Amniotic epithelial cell (primary cell): ENCODE results near the gene KIAA0825.
"Not testable (repeated sequence)": the region's sequence is repeated elsewhere in the genome, so short reads cannot be mapped to it uniquely, and the experiment has no call there.

Experiments
- DNase-seq: peaks from one replicate; pipeline ENCODE4 v3.0.0-alpha.2; 2010; ENCODE audit warnings: low read depth

The KIAA0825 gene

DNA sequence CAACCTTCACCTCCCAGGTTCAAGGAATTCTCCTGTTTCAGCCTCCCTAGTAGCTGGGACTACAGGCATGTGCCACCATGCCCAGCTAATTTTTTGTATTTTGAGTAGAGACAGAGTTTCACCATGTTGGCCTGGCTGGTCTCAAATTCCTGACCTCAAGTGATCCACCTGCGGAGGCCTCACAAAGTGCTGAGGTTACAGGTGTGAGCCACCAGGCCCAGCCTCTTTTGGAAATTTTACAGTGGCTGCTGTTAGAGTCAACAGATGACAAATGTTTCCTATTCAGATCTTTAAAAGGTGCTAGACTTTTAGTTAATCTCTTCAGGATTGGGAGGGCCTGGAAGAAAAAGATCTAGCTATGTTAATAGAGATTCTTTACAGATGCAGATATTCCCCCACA lies 45.1 kb downstream of the KIAA0825 start:
- not testable (repeated sequence) for DNase-seq

DNA sequence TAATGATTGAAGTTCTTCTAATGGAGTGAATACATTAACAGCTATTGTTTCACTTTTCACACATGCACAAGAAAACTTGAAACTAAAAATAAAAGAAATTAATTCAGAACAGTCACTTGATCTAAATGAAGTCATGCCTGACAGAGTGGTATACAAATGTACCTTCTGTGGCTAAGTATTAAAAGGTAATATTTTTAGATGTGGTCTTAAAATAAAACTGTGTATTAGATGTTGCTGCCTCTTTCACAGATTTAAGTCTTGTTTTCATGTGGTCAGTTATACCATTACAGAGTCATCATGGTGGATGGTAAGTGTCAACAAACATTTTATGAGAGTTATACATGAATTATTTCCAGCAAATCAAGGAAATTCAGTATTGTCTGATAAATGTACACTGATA lies 47.0 kb downstream of the KIAA0825 start:
- no peak for DNase-seq

DNA sequence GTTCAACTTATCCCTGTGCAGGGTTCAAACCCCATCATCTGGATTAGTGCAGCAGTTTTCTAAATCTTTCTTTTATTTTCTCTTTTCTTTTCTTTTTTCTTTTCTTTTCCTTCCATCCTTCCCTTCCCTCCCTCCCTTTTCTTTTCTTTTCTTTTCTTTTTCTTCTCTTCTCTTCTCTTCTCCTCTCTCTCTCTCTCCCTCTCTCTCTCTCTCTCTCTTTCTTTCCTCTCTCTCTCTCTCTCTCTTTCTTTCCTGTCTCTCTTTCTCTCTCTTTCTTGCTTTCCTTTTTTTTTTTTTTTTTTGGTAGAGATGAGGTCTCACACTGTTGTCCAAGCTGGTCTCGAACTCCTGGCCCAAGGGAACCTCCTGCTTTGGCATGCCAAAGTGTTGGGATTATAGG lies 53.6 kb downstream of the KIAA0825 start:
- DNase-seq = no peak

DNA sequence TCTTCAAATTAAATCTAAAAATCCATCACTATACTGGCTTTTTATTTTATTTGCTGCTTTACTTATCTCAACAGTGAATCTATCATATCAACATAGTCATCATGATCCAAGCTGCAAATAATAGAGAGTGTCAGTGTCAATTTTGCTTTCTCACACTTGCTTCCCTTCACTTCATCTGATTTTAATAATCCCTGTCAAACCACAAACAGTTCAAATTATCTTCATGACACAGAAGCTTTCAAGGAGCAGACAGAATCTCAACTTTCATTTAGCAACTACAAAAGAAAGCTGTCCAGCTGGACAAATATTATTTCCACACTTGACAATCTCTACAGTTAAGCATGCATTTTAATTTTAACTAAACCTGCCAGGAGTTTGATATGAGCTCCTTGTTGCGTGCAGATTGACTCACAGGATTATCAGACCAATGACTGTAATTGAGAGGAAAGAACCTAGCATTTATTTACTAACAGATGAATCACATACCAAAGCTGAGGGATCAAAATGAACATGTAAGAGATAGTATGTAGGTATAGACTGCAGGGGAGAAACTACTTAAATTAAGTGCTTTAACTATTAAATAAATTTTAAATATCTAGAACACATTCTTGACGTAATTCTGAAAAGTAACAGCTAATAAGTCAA lies 56.0 kb downstream of the KIAA0825 start:
- peak; percentile 53 for DNase-seq

DNA sequence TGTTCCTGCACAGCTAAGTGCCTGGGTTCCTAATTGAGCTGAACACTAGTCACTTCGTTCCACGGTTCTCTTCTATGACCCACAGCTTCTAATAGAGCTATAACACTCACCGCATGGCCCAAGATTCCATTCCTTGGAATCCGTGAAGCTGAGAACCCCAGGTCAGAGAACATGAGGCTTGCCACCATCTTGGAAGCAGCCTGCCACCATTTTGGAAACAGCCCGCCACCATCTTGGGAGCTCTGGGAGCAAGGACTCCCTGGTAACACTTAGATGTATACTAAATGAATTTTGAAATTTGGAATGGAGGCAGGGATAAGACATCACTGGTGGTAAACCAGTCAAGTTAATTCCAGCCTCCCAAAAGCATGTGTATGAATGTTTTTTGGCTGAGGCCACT lies 60.4 kb downstream of the KIAA0825 start:
- no peak for DNase-seq

DNA sequence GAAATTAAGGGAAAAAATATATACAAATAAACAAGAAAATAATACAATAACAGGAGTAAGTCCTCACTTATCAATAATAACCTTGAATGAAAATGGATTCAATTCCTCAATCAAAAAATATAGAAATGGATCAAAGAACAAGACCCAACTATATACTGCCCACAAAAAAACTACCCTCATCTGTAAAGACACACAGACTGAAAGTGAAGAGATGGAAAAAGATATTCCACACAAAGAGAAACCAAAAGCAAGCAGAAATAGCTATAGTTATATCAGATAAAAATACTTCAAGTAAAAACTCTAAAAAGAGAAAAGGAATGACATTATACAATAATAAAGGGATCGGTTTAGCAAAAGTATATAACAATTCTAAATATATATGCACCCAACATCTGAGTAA lies 66.5 kb downstream of the KIAA0825 start:
- no peak for DNase-seq

DNA sequence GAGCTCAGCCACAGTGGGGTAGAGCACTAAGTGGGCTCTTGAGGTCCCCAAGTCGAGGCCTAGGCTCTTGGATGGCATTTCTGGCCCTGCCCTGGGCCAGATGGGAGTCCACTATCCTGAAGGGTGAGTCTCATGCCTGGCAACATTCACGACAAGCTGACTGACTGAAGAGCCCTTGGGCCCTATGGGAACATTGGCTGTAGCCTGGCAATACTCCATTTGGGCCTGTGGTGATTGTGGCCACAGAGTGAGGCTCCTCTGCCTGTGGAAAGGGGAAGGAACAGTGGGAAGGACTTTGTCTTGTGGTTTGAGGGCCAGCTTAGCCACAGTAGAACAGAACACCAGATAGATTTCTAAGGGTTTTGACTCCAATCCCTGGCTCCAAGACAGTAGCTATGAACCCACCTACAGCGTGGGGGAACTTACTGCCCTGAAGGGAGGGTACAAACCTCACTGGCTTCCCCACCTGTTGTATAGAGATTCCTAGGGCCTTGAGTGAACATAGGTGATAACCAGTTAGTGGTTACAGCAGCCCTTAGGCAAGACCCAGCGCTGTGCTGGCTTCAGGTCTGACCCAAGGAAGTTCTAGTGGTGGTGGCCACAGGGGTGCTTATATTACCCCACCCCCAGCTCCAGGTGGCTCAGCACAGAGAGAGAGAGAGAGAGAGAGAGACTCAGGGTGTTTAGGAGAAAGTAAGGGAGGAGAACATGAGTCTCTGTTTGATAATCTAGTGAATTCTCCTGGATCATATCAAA lies 72.4 kb downstream of the KIAA0825 start:
- no peak for DNase-seq

DNA sequence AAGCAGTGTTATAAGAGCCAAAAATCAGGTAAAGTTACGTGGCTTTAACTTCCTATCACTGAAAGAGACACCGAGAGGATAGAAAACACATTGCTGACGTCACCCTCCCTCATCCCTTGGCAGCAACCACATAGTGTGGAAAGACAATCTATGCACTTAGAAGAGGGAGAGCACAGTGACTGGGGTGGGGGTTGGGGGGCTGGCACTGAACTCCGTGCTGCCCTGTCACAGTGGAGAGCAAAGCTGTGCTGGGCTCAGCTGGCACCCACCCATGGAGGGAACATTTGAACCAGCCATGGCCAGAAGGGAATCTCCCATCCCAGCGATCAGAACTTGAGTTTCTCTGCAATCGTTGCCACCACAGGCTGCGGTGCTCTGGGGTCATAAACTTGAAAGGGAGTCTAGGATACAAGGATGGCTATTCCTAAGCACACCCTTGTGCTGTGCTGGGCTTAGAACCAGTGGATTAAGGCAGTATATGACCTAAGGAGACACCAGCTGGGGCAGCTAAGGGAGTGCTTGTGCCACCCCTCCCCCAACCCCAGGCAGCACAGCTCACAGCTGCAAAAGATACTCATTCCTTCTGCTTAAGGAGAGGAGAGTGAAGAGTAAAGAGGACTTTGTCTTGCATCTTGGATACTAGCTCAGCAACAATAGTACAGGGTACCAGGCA lies 73.4 kb downstream of the KIAA0825 start:
- no peak for DNase-seq

DNA sequence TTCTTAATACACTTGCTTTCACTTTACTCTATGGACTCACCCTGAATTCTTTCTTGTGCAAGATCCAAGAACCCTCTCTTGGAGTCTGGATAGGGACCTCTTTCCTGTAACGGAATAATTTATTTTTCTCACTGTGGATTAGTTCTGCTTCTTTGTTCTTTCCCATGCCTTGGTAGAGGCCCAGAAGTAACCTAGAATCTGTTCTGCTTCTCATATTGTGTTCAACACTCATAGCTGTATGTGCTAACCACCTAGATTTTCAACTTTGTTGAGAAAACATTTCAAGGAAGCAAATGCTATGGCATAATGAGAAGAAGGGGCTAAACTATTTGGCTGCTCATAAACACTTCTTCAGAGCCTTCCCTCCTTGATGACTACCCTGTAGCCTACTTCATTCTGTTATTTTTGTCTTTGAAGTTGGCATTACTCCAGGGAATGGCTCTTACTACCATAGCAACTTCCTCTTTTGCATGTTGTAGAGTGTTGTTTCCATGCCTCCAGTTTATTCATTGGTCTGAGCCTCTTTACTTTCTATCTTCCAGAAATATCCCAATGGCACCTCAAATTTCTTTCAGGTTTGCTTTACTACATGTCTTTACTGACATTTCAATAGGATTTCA lies 74.3 kb downstream of the KIAA0825 start:
- DNase-seq = peak; percentile 14

DNA sequence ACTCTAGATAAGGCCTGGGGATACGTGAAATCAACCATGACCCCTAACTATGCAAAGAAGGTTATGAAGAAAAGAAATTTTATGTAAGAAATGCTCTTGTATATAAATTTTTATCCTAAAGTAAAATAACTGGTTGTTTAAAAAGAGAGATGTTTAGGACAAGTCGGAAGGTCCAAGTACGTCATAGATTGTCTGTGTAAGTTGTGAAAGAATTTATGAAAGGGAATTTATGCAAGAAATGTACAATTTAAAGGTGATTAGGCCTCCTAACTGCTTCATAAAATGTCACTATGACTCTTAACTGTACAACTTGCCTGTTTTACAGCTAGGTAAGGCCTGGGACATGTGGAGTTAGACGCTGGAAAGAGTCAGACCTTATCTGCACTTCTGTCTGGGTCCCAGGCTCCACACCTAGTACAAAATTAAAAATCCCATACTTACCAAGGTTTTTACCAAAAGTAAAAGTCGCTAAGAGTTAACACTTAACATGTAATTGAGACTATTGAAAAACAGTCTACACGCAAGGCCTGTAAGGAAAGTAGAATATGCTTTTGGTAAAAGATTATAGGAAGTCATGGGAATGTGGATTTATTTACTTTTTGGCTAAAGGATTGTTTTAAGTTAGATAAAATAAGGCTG lies 77.4 kb downstream of the KIAA0825 start:
- no peak for DNase-seq

DNA sequence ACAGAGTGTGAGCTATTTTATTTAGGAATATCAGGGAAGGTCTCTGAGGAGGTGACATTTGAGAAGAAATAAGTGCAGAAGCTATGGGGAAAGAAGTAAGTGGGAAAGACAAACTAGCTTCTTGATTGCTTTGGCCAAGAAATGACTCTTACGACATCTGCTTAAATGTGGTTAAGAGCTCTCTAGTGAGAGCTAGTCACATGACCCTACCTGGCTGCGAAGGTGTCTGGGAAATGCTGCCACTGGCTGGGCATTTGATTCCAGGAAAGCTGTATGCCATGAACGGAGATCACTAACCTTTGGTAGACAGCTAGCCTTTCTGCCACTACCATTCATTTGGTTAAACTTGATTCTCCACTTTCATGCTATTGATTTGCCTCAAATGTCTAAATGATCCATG lies 80.1 kb downstream of the KIAA0825 start:
- no peak for DNase-seq

DNA sequence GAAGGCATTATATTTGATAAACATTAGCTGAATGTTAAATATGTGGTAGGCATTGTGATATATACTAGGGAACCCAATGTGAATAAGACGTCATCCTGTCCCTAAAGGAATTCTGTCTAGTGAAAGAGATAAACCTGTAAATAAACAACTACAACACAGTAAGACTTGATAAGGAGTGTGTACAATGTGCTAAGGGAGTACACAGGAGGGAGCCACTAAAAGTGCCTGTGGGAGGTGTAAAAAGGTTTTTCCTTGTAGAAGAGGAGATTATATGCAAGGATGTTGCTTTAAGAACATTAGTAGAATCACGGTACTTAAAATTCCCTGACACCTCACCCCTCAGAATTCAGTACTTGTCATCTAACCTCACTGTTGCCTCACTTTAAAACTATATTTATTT lies 91.7 kb downstream of the KIAA0825 start:
- no peak for DNase-seq

DNA sequence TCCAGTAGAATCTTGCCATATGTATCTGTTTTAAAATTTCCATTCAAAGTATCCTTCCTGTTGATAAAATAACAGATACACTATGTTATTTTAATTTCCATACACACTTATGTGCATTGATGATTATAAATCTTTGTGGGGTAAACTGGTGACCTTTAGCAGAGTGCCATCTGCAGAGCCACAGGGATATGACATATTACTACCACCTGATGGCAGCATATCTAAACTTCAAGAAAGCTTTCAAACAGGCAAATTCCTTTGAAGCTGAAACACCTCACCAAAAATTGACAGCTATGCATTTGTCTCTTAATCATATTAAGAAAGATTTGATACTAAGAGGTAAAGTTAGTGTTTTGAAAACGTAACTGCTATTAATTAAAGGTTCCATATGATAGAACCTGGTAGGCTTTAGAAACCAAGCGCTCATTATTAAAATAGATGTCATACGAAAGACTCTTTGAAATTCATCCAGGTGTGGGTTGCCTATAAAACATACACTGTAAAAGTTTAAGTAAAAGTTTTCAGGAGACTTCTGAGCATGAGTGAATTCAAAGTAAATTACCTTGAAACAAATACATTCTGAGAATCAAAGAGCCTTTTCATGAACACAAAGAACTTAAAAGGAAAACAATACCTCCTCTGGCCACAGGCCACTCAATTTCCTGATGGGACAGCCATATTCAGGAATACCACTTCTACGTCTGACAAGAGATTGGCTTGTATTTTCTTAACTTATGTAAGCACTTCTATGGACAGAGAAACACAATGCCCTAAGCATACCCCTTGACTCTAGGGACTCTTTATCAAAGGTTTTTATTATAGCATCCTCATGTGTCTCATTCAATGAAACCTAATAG lies 93.3 kb downstream of the KIAA0825 start:
- DNase-seq = peak; percentile 46

DNA sequence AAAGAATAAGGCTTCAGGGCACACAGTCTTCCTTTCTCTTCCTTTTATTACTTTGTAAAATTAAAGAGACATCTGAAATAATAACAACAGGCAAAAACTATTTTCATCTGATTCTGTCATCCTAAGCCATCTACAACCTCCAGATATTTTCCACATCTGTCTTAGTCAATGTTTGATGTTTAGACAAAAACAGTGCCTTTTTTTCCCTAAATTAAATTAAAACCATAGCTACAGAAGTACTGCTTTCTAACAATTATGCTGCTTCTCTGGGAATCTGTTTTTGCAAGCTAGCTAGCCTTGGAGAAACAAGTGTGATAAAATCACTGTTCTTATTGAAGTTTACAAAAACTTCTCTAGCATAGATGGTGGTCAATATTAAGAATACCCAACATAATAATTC lies 95.4 kb downstream of the KIAA0825 start:
- no peak for DNase-seq

DNA sequence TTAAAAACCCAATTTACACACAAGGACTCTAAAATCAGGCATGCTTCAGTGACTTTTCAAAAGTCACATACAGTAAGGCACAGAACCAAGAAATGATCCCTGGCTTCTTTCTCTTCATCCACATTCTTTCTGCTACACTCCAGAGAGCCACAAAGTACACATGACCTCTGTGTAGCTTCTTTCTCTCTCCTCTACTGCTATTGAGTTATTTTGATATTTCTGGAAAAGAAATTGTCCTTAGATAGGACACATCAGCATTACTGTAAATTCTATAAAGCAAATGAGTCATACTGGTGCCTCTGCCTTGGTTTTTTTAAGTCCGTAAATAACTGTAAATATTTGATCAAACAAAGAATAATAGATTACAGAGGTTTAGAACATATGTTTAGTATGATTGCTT lies 96.3 kb downstream of the KIAA0825 start:
- DNase-seq = no peak

DNA sequence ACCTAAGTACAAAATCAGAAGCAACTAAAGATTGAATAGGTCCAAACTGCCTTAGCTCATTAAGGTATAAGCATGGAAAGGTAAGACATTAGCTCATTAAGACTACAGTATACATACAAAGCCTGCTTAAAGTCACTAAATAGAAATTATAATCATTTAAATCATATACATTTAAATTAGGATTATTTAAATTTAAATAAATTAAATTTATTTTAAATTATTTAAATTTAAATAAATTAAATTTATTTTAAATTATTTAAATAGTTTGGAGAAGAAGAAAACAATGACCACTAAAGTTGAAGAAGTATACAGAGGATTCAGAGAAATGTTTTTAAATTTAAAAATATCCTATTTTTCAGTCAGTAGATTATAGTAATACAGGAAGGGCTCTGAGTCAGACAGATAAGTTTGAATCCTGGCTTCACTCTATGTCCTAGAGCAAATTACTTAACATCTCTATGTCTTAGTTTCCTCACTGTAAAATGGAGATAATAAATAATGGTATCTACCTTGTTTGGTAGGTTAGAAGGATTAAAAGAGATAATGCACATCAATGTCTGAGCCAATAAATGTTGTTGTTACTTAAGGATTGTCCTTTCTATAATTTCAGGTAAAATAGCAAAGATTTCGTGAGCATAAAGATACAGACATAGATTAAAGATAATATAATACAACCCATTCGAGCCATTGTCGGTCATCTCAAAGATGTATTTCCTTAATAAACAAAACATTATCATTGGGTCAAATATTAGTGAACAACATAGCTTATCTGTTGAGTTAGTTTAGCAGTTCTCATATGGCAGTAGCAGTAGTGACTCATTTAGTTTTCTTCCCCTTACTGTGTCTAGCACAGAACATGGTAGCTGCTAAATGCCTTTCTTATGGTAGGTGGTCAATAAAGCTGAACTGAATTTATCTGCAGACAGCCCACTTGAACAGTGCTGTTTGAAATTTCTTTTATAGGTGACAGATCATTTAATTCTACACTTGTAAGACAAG lies 100.6 kb downstream of the KIAA0825 start:
- peak; percentile 48 for DNase-seq

DNA sequence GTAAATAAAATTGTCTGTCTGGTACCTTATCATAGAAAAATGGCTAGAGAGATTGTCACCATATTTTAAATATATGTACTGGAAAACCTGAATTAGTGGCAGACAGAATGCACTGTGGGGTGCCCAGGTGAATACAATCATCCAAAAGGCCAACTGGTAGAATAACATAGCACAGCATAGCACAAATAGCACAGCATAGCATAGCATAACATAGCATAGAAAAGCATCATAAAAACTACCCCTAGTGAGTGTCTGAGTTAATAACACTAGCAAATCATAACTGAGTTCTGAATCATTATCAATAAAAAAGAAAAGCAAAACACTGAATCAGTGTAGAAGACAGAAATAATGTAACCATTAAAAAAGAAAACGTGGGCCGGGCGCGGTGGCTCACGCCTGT lies 102.3 kb downstream of the KIAA0825 start:
- no peak for DNase-seq

DNA sequence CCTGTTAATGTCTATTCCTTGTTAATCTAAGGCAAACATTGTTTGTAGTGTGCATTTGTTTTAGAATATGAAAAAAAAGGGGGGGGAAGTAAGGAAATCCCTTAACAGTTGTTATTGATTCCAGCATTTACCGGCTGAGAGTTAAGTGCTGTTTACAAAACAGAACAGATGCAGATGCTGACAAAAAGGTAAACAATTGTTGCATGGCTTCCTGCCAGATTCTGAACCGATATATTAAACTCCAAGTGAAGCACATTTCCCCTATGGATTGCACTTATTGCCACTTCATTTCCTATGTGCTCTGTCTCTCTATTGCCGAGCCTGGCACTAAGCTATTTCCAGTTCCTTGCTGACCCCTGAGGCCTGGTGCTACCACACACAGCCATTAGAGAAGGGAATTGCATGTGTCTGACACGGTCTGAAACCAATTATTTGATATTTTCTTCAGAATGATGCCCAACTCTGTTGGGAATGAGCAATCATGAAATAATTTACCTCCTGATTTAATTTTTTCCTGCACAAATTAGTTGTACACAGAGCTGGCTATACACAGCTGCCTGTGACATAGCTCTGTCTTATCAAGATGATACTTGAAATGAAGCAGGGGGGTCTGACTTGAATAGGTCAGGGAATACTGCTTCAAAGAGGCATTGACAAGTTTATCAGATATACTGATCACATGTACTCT lies 109.8 kb downstream of the KIAA0825 start:
- no peak for DNase-seq

DNA sequence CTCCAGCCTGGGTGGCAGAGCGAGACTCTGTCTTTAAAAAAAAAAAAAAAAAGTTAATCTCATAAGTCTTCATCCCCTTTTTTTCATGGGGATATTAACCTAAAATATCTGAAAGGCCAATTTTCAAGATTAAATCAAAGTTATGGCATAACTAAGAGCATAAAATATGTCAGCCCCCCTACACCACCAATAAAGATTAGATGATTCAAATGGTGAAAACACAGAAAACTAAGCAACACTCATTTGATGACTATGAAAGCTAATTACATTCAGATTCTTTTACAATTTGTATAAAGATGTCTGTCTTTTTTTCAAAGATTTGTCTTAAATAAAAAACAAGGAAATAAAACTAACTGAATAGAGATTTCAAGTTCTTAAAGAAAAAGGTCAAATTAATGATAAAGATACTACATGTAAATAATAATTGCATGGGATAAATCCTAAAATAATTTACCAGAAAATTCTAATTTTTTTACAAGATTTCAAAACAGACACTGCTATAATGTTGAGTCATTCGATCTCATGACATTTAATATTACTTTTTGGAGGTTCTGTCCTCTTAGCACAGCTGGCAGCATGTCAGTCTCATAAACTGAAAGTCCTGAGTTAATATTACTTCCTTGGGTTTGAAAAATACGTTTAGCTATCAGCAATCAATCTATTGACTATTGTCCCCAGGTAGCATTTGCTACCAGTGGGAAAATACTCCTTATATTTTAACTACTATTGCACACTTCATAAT lies 112.9 kb downstream of the KIAA0825 start:
- no peak for DNase-seq
